Type B pancreatic cell (in vitro differentiated cells): Measurements from ENCODE around the gene CELF4. TPM values are rescaled to one million over a fixed set of nuclear protein-coding genes. Genes with fewer than 3 reads are reported as not detected.

ENCODE experiments used
- DNase-seq: peaks from one replicate; pipeline ENCODE4 v3.0.0; 2021; ENCODE audit warnings: mixed read lengths; ENCODE audit not compliant: unreplicated experiment; ENCODE audit errors: extremely low spot score
- H3K27ac Mint-ChIP-seq: 2 replicates; pipeline ENCODE4 v1.8.0; 2021; ENCODE audit warnings: mild to moderate bottlenecking, mixed read lengths
- H3K27me3 Mint-ChIP-seq: 2 replicates; pipeline ENCODE4 v1.8.0; 2021; ENCODE audit warnings: mixed read lengths
- H3K36me3 Mint-ChIP-seq: 2 replicates; pipeline ENCODE4 v1.8.0; 2021; ENCODE audit warnings: mixed read lengths
- H3K4me1 Mint-ChIP-seq: one replicate; pipeline ENCODE4 v1.8.0; 2021; ENCODE audit warnings: mixed read lengths; ENCODE audit not compliant: unreplicated experiment
- H3K4me3 Mint-ChIP-seq: 2 replicates; pipeline ENCODE4 v1.8.0; 2021; ENCODE audit warnings: mild to moderate bottlenecking, mixed read lengths
- H3K9me3 Mint-ChIP-seq: 2 replicates; pipeline ENCODE4 v1.8.0; 2021; ENCODE audit warnings: mixed read lengths
- total RNA-seq: library from RNA; stranded (reverse); gene quantifications from 2 replicates; pipeline ENCODE4 v1.2.1, GENCODE V29; 2021; ENCODE audit warnings: low replicate concordance
- TF ChIP-seq, protein P1 (sequence below): fragments of 200-600 bp; sonication (generic); conservative IDR thresholded peaks from 2 replicates; pipeline ENCODE4 v1.5.0; 2021; ENCODE audit warnings: antibody characterized with exemption, mild to moderate bottlenecking

Gene CELF4
- total RNA-seq, 1 donor from 2014 or later, result 9.2 TPM

GRCh38 chr18:37538526-37539205 lies 26.9 kb downstream of the CELF4 start:
- DNase-seq, result no peak
- Mint-ChIP-seq H3K4me1 (peaks cover 23% of the 10 kb centered on the region), H3K27me3 (peaks cover 49% of the 10 kb centered on the region), H3K27ac (peak overlapping the region; percentile 21), H3K4me3 (no peak overlapping the region), H3K36me3 (no peaks in the 10 kb centered on the region), H3K9me3 (no peaks in the 10 kb centered on the region)
- TF ChIP-seq, protein P1, sequence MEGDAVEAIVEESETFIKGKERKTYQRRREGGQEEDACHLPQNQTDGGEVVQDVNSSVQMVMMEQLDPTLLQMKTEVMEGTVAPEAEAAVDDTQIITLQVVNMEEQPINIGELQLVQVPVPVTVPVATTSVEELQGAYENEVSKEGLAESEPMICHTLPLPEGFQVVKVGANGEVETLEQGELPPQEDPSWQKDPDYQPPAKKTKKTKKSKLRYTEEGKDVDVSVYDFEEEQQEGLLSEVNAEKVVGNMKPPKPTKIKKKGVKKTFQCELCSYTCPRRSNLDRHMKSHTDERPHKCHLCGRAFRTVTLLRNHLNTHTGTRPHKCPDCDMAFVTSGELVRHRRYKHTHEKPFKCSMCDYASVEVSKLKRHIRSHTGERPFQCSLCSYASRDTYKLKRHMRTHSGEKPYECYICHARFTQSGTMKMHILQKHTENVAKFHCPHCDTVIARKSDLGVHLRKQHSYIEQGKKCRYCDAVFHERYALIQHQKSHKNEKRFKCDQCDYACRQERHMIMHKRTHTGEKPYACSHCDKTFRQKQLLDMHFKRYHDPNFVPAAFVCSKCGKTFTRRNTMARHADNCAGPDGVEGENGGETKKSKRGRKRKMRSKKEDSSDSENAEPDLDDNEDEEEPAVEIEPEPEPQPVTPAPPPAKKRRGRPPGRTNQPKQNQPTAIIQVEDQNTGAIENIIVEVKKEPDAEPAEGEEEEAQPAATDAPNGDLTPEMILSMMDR, result no peak

GRCh38 chr18:37537868-37538525 lies 27.6 kb downstream of the CELF4 start:
- DNase-seq, result peak; percentile 87
- peak overlapping the region; percentile 21 for H3K27ac Mint-ChIP-seq
- TF ChIP-seq, protein P1, result peak; percentile 93
- no peaks in the 10 kb centered on the region for H3K9me3 Mint-ChIP-seq
- no peak overlapping the region for H3K4me3 Mint-ChIP-seq
- peaks cover 25% of the 10 kb centered on the region for H3K4me1 Mint-ChIP-seq
- peaks cover 51% of the 10 kb centered on the region for H3K27me3 Mint-ChIP-seq
- no peaks in the 10 kb centered on the region for H3K36me3 Mint-ChIP-seq

DNA sequence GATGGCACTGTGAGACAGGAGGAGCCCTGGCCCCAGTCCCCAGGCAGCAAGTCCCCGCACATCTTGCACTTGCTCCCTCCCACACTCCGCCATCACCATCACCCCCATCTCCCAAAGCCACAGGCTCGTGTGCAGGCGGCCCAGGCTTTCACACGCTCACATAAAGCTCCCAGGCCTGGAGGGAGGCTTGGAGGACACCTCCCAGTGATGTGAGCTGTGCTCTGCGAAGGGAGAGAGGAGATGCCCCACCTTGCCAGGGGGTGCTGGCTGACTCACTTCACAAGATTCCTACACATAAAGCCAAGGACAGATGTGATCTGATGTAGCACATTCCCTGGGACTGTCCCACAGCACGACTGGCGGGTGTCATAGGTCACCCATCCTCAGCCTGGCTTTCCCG lies 28.9 kb downstream of the CELF4 start:
- Mint-ChIP-seq H3K4me1 (peaks cover 25% of the 10 kb centered on the region), H3K36me3 (no peaks in the 10 kb centered on the region), H3K9me3 (no peaks in the 10 kb centered on the region), H3K27ac (no peak overlapping the region), H3K27me3 (peaks cover 52% of the 10 kb centered on the region), H3K4me3 (no peak overlapping the region)
- TF ChIP-seq, protein P1, result no peak
- no peak for DNase-seq

GRCh38 chr18:37535968-37536367 lies 29.6 kb downstream of the CELF4 start:
- peaks cover 45% of the 10 kb centered on the region for H3K27me3 Mint-ChIP-seq
- no peaks in the 10 kb centered on the region for H3K9me3 Mint-ChIP-seq
- H3K4me1 Mint-ChIP-seq, result peaks cover 25% of the 10 kb centered on the region
- H3K27ac Mint-ChIP-seq, result no peak overlapping the region
- TF ChIP-seq, protein P1, result no peak
- no peaks in the 10 kb centered on the region for H3K36me3 Mint-ChIP-seq
- no peak for DNase-seq
- H3K4me3 Mint-ChIP-seq, result no peak overlapping the region

- peaks cover 40% of the 10 kb centered on the region for H3K27me3 Mint-ChIP-seq
- TF ChIP-seq, protein P1, result no peak
- no peak for DNase-seq
- H3K36me3 Mint-ChIP-seq, result no peaks in the 10 kb centered on the region
- peaks cover 29% of the 10 kb centered on the region for H3K4me1 Mint-ChIP-seq
- no peak overlapping the region for H3K4me3 Mint-ChIP-seq
- no peaks in the 10 kb centered on the region for H3K9me3 Mint-ChIP-seq
- no peak overlapping the region for H3K27ac Mint-ChIP-seq
Observed at GRCh38 chr18:37534627-37535026, 31.0 kb downstream of the CELF4 start.
